T47D (cell line): Measurements from ENCODE around the gene OR2V2.
A peak's percentile ranks its signal among the peaks of the same experiment; 100 is the strongest.
"Not testable (repeated sequence)": the region's sequence is repeated elsewhere in the genome, so short reads cannot be mapped to it uniquely, and the experiment has no call there.

Experiments used
- DNase-seq, 2 experiments: peaks; one replicate each; pipeline versions ENCODE4 v3.0.0 to v3.0.0-alpha.2; 2011 to 2012; ENCODE audit warnings: low read depth in 1 of 2, low spot score in 1 of 2
- JUND ChIP-seq: IDR thresholded peaks from 2 replicates; pipeline ENCODE4 v1.6.1; 2012; ENCODE audit warnings: low read depth
- in situ Hi-C: cut with HindIII; loops from 2 replicates; pipeline ENCODE4 v1.10.0; 2016; ENCODE audit warnings: low sequenced_read_pairs, low pct_unique_long_range_greater_than_20kb

OR2V2 gene

DNA sequence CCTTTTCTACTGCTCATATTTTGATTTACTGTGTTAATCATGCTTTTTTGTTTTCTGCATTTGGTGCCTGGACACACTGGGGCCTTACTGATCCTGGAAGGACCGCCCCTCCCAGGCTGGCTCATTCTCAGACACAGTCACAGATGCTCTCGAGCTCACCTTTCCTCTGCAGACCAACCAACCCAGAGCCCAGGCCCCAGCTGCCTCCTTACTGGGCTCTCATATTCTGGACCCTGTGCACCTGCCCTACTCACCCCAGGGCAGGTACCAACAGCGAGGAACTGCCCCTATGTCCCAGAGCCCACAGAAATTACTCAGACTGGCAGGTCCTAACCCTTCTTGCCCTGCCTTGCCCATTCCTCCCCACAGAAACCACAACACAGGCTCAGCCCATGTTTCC, 6.6 kb upstream of the OR2V2 start:
- no peak for TF ChIP-seq JUND
- no peak for DNase-seq
- in situ Hi-C loops, result no loop called here

DNA sequence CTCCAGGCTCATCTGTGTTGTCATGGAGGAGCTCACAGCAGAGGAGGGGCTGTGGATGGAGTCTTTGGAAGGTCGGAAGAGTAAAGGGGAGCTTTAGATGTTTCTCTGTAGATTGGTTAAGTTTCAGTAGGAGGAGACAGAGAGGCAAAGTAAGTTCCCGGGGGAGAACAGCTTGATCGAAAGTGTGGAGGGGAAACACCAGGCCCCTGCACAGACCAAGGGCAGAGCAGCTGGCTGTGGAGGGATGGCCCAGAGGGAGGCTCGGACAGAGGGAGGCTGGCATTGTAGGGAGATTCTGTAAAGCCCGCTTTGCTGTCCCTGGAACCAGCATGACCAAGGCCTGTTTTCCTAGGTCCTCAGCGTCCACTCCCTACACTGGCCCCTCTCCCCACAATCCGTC, 5.3 kb upstream of the OR2V2 start:
- in situ Hi-C loops, result no loop called here
- no peak for TF ChIP-seq JUND
- no peak for DNase-seq

DNA sequence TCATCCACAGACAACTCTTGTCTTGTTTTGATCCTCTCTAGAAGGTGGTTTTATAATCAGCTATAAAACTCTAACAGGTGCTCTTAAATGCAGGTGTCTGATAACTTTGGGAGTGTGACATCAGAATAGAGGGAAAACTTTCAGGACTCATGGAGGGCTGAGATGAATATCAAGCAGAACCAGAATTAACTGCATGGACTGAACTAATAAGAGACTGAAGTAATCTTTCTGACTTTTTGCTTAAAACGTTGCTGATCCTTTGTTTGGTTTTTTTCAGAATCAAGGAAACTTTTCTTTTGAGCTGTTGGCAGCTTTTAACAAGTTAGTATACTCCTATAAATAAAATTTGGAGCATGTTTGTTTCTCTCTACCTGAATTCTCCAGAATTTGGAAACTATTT, 2.3 kb upstream of the OR2V2 start:
- in situ Hi-C loops, result no loop called here
- no peak for DNase-seq
- no peak for TF ChIP-seq JUND

DNA sequence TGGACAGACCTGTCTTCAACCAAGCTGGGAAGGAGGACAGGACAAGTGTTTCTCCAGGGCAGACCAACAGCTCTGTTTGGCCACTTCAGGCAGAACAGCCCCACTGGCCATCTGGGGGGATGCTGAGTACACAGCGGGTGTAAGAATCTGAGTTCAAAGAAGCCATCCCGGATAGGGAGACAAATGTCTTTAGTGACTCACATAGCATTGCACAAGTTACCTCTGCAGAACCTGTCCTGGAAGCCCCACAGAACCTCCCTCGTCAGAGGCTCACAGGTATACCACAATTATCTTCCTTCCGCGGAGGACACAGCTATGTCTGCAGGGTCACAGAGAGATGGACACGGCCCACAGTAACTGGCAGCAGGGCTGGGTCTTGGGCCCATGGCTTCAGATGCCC, 2.0 kb downstream of the OR2V2 start:
- DNase-seq, result peak in 1 of 2 experiments; percentile 18
- in situ Hi-C loops, result no loop called here
- TF ChIP-seq JUND, result no peak

DNA sequence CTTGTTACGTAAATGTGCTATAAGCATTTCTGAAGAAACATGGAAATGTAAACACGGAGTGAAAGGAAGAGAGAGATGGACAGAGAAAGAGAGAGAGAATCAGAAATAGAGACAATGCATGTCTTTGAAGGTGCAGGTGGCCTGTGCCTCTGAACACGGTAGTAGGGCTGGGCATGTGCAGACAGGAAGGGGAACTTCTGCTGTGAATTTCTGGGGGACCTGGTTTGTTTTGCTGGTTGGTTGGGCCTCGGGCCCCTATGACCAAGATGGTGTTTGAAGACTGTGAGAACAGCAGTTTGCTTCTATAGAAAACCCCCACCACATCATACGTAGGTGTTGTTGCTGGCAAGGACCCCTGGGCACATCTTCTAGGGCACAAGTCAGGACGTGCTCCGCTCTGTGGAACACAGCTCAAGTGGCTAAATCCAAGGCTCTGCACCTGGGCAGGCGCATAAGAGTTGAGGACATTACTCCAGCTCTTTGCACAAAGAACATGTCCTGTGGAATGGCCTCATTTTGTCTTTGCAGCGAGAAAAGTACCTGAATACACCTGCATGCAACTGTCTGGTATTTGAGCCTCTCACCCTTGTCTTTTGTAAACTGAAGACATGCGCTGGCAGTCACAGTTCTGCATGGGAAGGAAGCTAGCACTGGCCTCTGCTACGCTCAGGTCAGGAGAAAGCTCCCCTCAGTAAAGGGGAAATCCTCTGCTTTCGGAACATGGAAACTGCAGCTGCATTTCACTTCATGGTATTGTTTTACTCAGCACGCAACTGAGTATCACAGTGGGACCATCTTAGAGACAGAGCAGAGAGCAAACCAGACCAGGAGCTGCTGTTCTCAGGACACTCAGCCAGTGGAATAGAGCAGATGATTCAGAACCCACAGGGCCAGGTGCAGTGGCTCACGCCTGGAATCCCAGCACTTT, 2.7 kb downstream of the OR2V2 start:
- TF ChIP-seq JUND, result no peak
- DNase-seq, result no peak
- in situ Hi-C loops, result no loop called here

DNA sequence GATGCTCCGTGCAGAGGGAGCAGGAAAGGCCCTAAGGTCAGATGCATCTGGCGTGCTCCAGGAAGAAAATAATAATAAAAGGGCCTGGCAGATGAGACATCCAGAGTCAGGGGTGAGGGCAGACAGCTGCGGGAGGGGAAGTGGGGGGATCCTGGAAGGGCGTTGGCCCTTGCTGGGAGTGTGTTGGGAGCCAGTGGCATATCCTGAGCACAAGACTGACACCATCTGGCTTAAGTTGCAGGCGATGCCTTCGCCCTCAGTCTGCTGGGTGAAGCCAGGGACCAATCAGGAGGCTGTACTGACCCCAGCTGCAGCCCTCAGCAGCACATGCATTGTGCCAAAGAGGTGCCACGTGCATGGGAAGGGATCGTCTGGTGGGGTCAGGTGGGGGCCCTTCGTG, 3.8 kb downstream of the OR2V2 start:
- in situ Hi-C loops, result no loop called here
- no peak for TF ChIP-seq JUND
- peak in 1 of 2 experiments; percentile 32 for DNase-seq

DNA sequence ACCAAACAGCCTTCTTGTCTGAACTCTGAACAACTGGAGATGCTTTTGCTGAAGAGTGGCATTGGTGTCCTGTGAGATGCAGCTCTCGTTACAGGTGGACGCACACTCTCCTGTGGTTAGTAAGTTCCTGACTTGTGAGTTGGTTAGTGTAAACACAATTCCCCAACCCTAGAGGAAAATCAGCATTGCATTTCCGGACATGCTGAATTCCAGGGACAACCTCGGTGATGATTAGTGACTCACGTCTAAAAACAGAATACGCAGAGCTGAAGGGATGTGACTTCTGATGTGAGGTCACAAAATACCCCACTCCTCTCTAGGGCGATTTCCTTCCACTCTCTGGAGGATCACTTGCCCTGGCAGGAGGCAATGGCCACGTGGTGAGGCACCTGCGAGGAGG, 5.0 kb downstream of the OR2V2 start:
- in situ Hi-C loops, result no loop called here
- no peak for TF ChIP-seq JUND
- DNase-seq, result no peak

DNA sequence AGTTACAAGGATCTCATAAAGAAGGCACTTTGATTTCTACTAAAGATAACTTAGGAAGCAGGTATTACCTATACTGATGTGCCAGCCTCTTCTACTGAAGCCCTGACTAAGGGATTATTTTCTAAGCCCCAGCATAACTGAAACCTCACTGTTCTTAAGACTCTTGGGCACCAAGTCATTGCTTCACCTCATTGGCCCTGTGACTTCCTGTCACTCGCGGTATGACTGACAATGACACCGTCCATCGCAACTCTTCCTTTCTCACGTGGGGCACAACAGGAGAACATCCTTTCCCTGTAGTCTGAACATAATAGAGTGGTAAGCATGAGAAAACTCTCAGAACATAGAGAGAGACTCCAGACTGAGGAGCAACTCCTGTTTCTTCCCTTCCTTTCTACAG, 6.4 kb downstream of the OR2V2 start:
- no peak for DNase-seq
- in situ Hi-C loops, result no loop called here
- no peak for TF ChIP-seq JUND

DNA sequence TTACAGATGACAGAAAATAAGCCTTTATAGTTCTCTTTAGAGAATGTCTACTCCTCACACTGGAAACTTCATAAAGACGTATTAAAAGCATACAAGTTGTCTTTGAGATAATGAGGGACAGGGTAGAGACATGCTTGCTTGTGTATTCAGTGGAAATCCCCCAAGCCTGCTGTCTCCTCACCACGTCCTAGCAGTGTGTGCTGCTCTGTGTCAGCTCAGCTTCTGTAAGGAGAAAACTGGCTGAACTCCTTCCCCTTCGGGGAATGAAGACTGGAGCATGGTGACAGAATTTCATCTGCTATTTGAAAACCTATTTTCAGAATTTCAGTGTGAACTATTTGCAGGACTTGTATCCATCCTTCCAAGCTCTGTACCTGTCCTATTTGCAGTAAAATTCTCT, 9.4 kb downstream of the OR2V2 start:
- DNase-seq, result no peak
- in situ Hi-C loops, result no loop called here
- no peak for TF ChIP-seq JUND

DNA sequence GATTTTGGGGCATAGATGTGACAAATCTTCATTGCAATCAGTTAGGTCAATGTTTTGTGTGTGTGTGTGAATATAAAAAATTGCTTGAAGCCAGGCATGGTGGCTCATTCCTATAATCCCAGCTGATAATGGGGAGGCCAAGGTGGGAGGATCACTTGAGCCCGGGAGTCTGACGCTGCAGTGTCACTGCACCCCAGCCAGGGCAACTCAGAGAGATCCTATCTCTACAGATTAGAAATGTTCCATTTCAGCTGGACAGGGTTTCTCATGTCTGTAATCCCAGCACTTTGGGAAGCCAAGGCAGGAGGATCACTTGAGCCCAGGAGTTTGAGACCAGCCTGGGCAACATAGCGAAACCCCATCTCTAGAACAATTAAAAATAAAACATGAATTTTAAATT, 11.5 kb downstream of the OR2V2 start:
- no peak for TF ChIP-seq JUND
- in situ Hi-C loops, result no loop called here
- DNase-seq, result no peak

DNA sequence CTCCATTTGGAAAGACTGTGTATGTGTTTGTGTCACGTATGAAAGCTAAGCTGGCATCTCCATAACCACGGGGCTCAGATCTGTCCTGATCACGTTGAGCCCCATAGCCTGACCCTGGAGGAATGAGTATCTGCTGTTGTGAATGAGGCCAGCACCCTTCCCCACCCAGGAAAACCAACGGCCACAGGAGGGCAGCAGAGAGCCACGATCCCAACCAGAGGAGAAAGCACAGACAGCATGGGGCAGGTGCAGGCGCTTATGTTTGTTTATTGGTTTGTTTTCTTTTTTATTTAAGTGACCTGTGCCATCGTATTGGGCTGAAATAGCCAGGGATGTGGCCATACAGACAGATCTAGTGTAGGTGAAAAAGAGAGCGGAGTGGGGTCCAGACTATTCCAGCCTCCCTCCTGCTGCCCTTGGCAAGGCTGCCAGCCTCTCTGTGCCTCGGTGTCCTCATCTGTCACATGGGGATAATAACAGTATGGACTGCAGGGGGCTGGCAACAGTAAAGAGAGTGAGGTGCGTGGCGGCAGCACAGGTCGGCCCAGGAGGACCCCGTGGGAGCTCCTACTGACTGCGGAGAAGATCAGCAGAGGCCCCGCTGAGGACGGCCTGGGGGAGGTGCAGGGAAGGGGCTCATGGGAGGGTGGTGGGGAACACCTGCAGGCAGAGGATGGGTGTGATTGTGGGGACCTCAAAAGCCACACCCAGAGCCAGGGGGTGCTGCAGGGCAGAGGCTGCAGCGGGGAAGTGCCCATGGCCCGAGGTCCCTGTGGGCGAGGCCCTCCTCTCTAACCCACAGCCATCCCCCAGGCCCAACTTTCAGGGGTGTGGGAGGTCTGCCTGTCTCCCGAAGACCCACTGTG, 12.1 kb downstream of the OR2V2 start:
- TF ChIP-seq JUND, result no peak
- in situ Hi-C loops, result no loop called here
- peak; percentile 87 to 92 for DNase-seq

DNA sequence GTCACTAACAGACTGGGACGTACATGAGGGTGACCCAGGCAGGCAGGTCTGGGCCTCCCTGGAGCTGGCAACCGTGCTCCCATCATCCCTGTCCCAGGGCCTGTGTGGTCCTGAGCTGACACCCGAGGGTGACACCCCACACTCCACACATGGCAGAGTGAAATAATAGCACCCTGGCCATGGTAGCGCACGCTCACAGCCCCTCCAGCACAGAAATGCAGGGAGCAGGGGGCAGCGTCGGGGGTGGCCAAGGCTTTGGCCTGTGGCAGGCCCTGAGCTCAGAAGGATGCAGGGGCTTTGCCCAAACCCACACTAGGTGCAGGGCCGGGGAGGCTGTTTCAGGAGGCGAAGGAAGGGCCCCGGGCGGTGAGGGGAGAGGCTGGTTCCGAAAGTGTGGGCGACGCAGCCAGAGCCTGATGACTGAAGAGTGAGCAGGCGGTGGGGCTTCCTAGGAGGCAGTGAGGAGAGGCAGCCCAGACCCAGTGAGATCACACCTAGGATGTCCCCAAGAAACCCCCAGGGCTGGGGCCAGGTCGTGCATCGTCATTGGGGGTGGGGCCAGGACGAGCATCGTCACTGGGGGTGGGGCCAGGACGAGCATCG, 12.9 kb downstream of the OR2V2 start:
- no peak for TF ChIP-seq JUND
- DNase-seq, result peak in 1 of 2 experiments; percentile 75
- in situ Hi-C loops, result no loop called here

DNA sequence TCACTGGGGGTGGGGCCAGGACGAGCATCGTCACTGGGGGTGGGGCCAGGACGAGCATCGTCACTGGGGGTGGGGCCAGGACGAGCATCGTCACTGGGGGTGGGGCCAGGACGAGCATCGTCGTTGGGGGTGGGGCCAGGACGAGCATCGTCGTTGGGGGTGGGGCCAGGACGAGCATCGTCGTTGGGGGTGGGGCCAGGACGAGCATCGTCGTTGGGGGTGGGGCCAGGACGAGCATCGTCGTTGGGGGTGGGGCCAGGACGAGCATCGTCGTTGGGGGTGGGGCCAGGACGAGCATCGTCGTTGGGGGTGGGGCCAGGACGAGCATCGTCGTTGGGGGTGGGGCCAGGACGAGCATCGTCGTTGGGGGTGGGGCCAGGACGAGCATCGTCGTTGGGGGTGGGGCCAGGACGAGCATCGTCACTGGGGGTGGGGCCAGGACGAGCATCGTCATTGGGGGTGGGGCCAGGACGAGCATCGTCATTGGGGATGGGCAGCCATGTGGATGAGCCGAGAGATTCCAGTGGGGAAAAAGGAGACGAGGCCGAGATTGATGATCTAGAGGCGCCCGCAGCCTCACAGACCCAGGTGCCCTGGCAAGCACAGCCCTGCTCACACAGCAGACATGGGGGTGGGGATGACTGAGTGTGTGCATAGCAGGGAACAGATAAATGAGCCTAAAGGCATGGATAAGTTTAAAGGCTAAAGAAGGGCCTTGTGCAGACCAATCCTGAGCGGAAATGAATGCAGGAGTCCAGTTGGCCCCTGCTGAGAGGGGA, 13.6 kb downstream of the OR2V2 start:
- in situ Hi-C loops, result not testable (repeated sequence)
- DNase-seq, result peak; percentile 49 to 82
